Measurements from ENCODE around the gene DUOX2.
"Not testable (repeated sequence)": the region's sequence is repeated elsewhere in the genome, so short reads cannot be mapped to it uniquely, and the experiment has no call there.

DUOX2 gene

GRCh38 chr15:45102226-45102625, 11.7 kb downstream of the DUOX2 start:
- in situ Hi-C loops (cut with MboI; ENCODE audit: low sequenced_read_pairs), result no loop called here

DNA sequence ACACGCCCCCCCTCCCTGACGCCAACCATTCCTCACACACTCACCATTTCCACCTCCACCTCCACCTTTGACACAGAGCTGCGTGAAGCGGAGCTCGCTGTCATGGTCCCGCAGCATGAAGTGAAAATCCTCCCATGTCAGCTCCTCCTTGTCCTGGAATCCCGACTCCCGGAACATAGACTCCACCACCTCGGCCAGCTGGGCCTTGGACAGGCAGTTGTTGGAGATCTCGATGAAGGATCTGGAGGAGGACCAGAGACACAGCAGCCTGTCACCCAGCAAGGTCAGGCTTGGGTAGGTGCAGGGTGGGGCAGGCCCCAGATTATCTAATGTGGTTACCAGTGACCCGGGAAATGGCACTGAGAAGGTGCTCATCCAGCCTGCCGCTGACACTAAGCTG, 12.2 kb downstream of the DUOX2 start:
- in situ Hi-C loops (cut with MboI; ENCODE audit: low sequenced_read_pairs), result no loop called here

DNA sequence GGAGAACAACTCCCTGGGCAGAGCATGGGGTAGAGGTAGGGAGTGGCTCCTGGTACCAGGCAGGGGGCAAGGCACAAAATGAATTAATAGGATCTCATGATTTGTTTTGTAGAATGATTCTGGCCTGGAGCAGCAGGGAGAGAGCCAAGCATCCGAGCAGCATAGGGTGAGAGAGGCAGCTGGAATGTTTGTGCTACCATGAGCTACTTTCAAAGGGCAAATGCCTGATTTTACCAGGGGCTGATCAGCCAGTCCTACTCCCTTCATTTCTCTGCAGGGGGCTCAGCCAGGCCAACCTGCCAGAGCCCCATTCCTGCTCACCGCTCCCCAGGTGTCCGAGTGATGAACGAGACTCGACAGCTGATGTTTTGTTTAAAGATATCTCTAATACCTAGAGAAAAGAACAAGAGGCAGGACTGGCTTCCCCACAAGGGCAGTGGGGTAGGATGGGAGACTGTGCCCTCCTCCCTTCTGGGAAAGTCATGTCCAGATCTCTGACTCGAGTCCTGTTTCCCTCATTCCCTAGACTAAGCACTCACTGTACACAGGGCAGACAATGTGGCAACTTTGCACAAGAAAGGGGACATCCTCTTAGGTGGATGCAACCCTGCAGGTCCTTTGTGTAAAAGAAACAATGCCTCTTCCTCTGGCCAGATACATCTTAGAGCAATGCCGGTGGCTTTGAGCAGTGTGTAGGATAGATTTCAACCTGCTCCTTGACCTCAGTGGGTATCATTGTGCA, 12.9 kb downstream of the DUOX2 start:
- in situ Hi-C loops (cut with MboI; ENCODE audit: low sequenced_read_pairs), result no loop called here

DNA sequence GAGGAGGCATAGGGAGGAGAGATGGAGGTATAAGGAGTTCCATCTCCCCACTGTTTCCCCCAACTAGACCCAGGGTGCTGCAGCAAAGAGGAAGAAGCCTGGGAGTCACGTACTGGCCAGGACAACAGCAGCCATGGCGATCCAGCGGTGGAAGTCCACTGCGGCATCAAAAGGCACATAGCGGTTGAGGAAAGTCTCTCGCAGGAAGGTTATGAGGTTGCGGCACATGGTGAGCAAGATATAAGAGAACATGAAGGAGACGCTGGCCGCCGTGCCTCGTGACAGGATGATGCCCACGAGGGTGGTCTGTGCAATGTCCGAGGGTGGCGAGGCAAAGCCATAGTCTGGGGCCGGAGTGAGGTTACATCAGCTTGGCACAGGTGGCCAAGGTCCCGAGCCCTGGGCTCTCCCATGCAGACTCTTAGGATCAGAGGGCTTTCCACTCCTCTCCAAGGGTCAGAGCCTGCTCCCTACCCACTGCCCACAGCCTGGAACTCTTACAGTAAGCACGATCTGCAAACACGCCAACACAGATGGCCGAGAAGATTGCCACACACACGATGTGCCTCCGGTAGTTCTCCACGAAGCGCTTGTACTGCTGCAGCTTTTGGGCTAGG, 14.3 kb downstream of the DUOX2 start:
- in situ Hi-C loops (cut with MboI; ENCODE audit: low sequenced_read_pairs), result no loop called here

GRCh38 chr15:45097466-45097865, 16.5 kb downstream of the DUOX2 start:
- in situ Hi-C loops (cut with MboI; ENCODE audit: low sequenced_read_pairs), result no loop called here

- in situ Hi-C loops (cut with MboI; ENCODE audit: low sequenced_read_pairs), result no loop called here
These were observed 18.3 kb downstream of the DUOX2 start for GRCh38 chr15:45095661-45096060.

DNA sequence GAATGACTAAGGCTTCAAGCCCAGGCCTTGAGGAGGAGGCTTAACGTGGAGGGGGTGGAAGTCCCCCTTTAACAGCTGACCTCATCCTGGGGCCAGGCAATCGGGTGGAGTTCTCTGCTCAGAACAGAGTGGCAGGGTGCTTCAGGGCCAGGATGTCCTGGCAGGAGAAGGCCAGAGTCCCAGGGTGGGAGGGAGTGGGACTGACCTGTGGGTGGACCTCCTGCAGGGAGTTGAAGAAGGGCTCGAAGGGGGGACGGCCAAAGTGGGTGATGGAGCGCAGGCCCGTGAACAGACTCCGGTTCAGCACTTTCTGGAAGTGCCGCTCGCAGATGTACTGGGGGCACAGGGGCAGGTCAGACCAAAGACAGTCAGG, 19.6 kb downstream of the DUOX2 start:
- in situ Hi-C loops (cut with MboI; ENCODE audit: low sequenced_read_pairs), result no loop called here

- in situ Hi-C loops (cut with MboI; ENCODE audit: low sequenced_read_pairs), result no loop called here
These were observed 20.2 kb downstream of the DUOX2 start for GRCh38 chr15:45093622-45094357.

DNA sequence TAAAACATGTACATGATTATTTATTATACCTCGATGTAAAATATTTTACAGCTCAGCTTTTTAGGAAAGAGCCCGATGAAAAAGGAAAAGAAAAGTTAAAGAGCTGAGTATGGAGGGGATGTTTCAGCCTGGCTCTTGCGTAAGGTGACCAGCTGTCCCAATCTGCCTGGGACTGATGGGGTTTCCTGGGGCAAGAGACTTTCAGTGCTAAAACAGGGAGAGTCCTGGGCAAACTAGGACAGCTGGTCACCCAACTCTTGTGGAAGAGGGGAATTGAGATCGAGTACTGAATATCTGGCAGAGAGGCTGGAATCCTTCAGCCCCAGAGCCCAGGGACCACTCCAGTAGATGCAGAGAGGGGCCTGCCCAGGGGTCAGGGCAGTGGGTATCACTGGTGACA, 21.0 kb downstream of the DUOX2 start:
- in situ Hi-C loops (cut with MboI; ENCODE audit: low sequenced_read_pairs), result no loop called here

- in situ Hi-C loops (cut with MboI; ENCODE audit: low sequenced_read_pairs), result no loop called here
These were observed 22.4 kb downstream of the DUOX2 start for GRCh38 chr15:45091576-45091975.

- in situ Hi-C loops (cut with MboI; ENCODE audit: low sequenced_read_pairs), result no loop called here
These were observed 22.8 kb downstream of the DUOX2 start for GRCh38 chr15:45091161-45091560.

- in situ Hi-C loops (cut with MboI; ENCODE audit: low sequenced_read_pairs), result no loop called here
These were observed 24.1 kb downstream of the DUOX2 start for GRCh38 chr15:45089712-45090373.

GRCh38 chr15:45088801-45089711, 24.9 kb downstream of the DUOX2 start:
- in situ Hi-C loops (cut with MboI; ENCODE audit: low sequenced_read_pairs), result no loop called here

- in situ Hi-C loops (cut with MboI; ENCODE audit: low sequenced_read_pairs), result no loop called here
These were observed 26.5 kb downstream of the DUOX2 start for GRCh38 chr15:45087513-45087912.

DNA sequence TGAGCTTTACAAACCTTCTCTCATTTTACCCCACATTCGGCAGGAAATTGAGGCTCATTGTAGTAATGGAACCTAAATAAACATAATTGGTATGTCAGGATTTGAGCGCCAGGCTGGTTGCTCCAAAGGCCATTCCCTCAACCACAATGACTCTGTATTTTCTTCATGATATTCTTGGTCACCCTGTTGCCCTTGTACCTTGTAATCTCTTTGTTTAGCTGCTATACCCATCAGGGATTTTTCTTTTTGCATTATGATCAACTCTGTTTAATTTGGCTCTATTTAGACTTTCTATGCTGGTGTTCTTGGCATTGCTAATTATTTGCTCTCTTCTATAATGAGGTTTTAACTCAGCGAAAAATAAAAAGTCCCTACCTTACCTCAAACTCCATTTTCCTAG, 29.8 kb downstream of the DUOX2 start:
- in situ Hi-C loops (cut with MboI; ENCODE audit: low sequenced_read_pairs), result no loop called here

DNA sequence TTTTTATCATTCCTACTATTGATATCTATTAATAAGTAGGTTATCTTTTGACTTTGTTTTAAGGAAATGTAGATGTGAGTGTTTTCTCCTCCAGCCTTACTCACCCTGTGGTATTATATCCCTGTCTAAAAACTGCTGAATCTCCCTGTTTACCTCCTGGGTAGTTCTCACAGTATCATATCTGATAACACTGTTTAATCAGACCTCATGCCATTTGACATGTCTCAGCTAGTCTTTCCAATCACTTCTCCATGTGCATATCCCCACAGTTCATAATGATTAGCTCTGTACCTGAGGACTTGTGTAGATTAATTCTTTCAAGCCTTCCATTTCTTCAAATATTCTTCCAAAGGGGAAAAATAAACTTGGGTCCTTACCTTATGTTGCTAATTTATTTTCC, 30.7 kb downstream of the DUOX2 start:
- in situ Hi-C loops (cut with MboI; ENCODE audit: low sequenced_read_pairs), result no loop called here

GRCh38 chr15:45082412-45082811, 31.6 kb downstream of the DUOX2 start:
- in situ Hi-C loops (cut with MboI; ENCODE audit: low sequenced_read_pairs), result not testable (repeated sequence)

- in situ Hi-C loops (cut with MboI; ENCODE audit: low sequenced_read_pairs), result not testable (repeated sequence)
These were observed 33.4 kb downstream of the DUOX2 start for GRCh38 chr15:45080593-45080992.

DNA sequence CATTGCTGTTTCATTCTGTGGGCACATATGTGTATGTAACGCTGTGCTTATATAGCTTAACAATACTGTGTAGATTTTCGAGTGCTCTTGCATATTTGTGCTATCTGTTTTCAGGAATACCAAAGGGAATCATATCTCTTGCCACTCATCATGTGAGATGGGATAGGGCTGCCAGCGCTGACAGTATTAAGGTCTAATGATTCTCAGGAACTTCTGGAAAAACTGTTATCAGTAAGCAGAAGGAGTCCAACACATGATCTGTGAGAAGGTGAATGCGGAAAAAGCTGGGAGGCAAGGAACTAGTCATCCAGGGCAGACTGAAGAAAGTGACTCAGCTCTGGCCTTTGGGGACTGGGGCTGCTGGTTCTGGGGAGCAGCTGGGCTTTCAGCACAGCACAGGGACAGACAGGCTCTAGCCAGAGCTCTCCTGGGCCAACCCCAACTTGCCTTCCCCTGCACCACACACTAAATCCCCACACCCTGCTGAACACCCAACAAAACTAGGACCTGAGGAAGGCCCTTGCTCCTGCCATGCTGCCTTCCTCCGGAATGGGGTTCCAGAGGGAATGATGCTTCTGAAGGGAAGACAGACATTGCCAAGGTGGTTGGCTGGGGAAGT, 34.2 kb downstream of the DUOX2 start:
- in situ Hi-C loops (cut with MboI; ENCODE audit: low sequenced_read_pairs), result not testable (repeated sequence)

DNA sequence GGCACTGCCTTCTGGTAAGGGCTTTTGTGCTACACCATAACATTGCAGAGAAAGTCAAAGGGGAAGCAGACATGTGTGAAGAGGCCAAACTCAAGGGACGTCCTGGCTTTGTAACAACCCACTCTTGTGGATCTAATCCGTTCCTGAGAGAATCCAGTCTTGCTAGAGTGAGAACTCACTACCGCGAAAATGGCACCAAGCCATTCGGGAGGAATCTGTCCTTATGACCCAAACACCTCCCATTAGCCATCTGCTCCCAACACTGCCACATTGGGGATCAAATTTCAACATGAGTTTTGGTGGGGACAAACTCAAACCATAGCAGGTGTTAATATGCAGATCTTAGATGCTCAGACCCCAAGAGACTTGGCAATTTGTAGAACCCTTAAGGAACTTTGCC, 34.8 kb downstream of the DUOX2 start:
- in situ Hi-C loops (cut with MboI; ENCODE audit: low sequenced_read_pairs), result not testable (repeated sequence)
